ENCODE measurements around the gene BACH1.
A peak's percentile ranks its signal among the peaks of the same experiment; 100 is the strongest.
"Not testable (repeated sequence)": the region's sequence is repeated elsewhere in the genome, so short reads cannot be mapped to it uniquely, and the experiment has no call there.

BACH1 gene

GRCh38 chr21:29332461-29333362 lies 34.0 kb downstream of the BACH1 start:
- no peak for TF ChIP-seq POLR2A (IDR thresholded peaks at IDR 0.05; ENCODE audit: low read depth, low read length)
- DNase-seq (ENCODE audit: insufficient read length, low spot score) (peak; percentile 35), FAIRE-seq (peak; percentile 92)

- no peak for DNase-seq (ENCODE audit: insufficient read length, low spot score)
- no peak for FAIRE-seq
- no peak for TF ChIP-seq POLR2A (IDR thresholded peaks at IDR 0.05; ENCODE audit: low read depth, low read length)
Observed at GRCh38 chr21:29333406-29333805, 34.7 kb downstream of the BACH1 start.

- no peak for TF ChIP-seq POLR2A (IDR thresholded peaks at IDR 0.05; ENCODE audit: low read depth, low read length)
- FAIRE-seq, result peak; percentile 83
- peak; percentile 40 for DNase-seq (ENCODE audit: insufficient read length, low spot score)
Observed at GRCh38 chr21:29334717-29335428, 36.2 kb downstream of the BACH1 start.

GRCh38 chr21:29335720-29336119 lies 37.0 kb downstream of the BACH1 start:
- TF ChIP-seq POLR2A (IDR thresholded peaks at IDR 0.05; ENCODE audit: low read depth, low read length), result no peak
- DNase-seq (ENCODE audit: insufficient read length, low spot score), result no peak
- no peak for FAIRE-seq

- FAIRE-seq, result no peak
- no peak for TF ChIP-seq POLR2A (IDR thresholded peaks at IDR 0.05; ENCODE audit: low read depth, low read length)
- DNase-seq (ENCODE audit: insufficient read length, low spot score), result no peak
Observed at GRCh38 chr21:29338256-29338655, 39.5 kb downstream of the BACH1 start.

- FAIRE-seq (no peak), DNase-seq (ENCODE audit: insufficient read length, low spot score) (no peak)
- TF ChIP-seq POLR2A (IDR thresholded peaks at IDR 0.05; ENCODE audit: low read depth, low read length), result no peak
Observed at GRCh38 chr21:29340228-29340627, 41.5 kb downstream of the BACH1 start.

- FAIRE-seq (peak; percentile 98), DNase-seq (ENCODE audit: insufficient read length, low spot score) (peak; percentile 69)
- TF ChIP-seq POLR2A (IDR thresholded peaks at IDR 0.05; ENCODE audit: low read depth, low read length), result 0 out of 2 replicates have a peak, but pooled peaks have one; percentile 26
Observed at GRCh38 chr21:29342363-29342957, 43.7 kb downstream of the BACH1 start.

- no peak for TF ChIP-seq POLR2A (IDR thresholded peaks at IDR 0.05; ENCODE audit: low read depth, low read length)
- peak; percentile 84 for FAIRE-seq
- peak; percentile 23 for DNase-seq (ENCODE audit: insufficient read length, low spot score)
Observed at GRCh38 chr21:29343519-29343918, 44.8 kb downstream of the BACH1 start.

GRCh38 chr21:29346281-29346680 lies 47.6 kb downstream of the BACH1 start:
- DNase-seq (ENCODE audit: insufficient read length, low spot score) (no peak), FAIRE-seq (no peak)
- no peak for TF ChIP-seq POLR2A (IDR thresholded peaks at IDR 0.05; ENCODE audit: low read depth, low read length)

- no peak for FAIRE-seq
- DNase-seq (ENCODE audit: insufficient read length, low spot score), result no peak
- no peak for TF ChIP-seq POLR2A (IDR thresholded peaks at IDR 0.05; ENCODE audit: low read depth, low read length)
Observed at GRCh38 chr21:29346771-29347170, 48.0 kb downstream of the BACH1 start.

GRCh38 chr21:29347274-29347681 lies 48.6 kb downstream of the BACH1 start:
- DNase-seq (ENCODE audit: insufficient read length, low spot score) (no peak), FAIRE-seq (no peak)
- no peak for TF ChIP-seq POLR2A (IDR thresholded peaks at IDR 0.05; ENCODE audit: low read depth, low read length)

GRCh38 chr21:29349702-29350101 lies 51.0 kb downstream of the BACH1 start:
- TF ChIP-seq POLR2A (IDR thresholded peaks at IDR 0.05; ENCODE audit: low read depth, low read length), result no peak
- DNase-seq (ENCODE audit: insufficient read length, low spot score), result no peak
- FAIRE-seq, result no peak

GRCh38 chr21:29350246-29350779 lies 51.6 kb downstream of the BACH1 start:
- no peak for TF ChIP-seq POLR2A (IDR thresholded peaks at IDR 0.05; ENCODE audit: low read depth, low read length)
- no peak for FAIRE-seq
- no peak for DNase-seq (ENCODE audit: insufficient read length, low spot score)

GRCh38 chr21:29351691-29352090 lies 53.0 kb downstream of the BACH1 start:
- TF ChIP-seq POLR2A (IDR thresholded peaks at IDR 0.05; ENCODE audit: low read depth, low read length), result no peak
- no peak for FAIRE-seq
- no peak for DNase-seq (ENCODE audit: insufficient read length, low spot score)

- FAIRE-seq; DNase-seq (ENCODE audit: insufficient read length, low spot score): not testable (repeated sequence)
Observed at GRCh38 chr21:29355043-29355710, 56.5 kb downstream of the BACH1 start.

- DNase-seq (ENCODE audit: insufficient read length, low spot score); FAIRE-seq: not testable (repeated sequence)
Observed at GRCh38 chr21:29356291-29356690, 57.6 kb downstream of the BACH1 start.

GRCh38 chr21:29356810-29357209 lies 58.1 kb downstream of the BACH1 start:
- DNase-seq (ENCODE audit: insufficient read length, low spot score); FAIRE-seq: not testable (repeated sequence)

Measured in H54 (cell line).